ENCODE data around the gene NR1I3. TPM values are rescaled to one million over a fixed set of nuclear protein-coding genes. Genes with fewer than 3 reads are reported as not detected.

The NR1I3 gene
- total and polyA plus RNA-seq, 9 donors, result not detected

DNA sequence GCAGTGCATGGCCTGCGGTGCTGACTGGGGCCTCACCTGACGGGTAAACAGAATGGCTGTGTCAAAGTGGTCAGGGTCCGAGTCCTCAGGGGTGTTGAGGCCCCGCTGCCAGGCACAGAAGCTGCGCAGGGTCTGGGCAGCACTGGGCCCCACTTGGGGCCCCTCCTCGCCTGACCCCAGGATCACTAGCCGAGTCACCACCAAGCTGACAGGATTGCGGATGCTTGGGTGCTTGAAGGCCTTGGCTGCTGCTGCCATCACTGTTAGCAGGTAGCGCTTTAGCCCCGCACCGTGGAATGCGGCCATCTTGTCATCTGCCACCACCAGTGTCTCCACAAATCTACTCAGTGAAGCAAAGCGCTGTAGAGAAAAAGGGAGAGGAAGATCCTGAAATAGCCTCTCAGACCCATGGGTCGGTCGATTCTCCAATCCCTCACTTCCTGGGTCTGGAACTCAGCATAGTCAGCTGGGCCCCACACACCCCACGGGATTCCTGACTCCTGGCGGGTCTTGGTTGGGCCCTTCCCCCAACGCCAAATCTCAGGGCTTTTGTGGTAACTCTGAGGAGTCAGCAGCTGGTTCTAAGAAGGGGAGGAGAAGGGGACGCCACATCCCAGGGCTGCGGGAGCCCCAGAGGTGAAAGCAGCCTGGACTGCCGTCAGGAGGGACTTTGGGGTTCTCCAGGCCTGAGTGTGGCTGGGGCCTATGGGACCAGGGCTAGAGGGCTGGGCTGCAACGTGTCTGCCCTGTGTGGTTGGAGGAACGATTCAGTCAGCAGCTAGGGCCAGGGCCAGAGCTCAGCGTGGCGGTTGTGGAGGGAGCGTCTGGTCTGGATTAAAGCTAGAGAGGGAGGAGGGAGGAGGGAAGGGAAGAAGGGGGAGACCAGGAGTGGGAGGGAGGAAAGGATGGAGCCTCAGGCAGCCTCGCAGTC lies 41.2 kb downstream of the NR1I3 start:
- WGBS, 3 donors, result 41 to 50% (median 46%) methylated on average over 26 to 27 of the region's 27 CpGs
- Histone ChIP-seq H3K36me3 (no peaks in the 10 kb centered on the region), H3K4me3 (peak overlapping the region; percentile 44), H3K4me1 (ENCODE audit: insufficient read depth) (peaks cover 37% of the 10 kb centered on the region), H3K27me3 (no peaks in the 10 kb centered on the region), H3K27ac (peak overlapping the region; percentile 84 to 96), H3K9me3 (no peaks in the 10 kb centered on the region)
- TF ChIP-seq EP300 (IDR thresholded peaks at IDR 0.05) (no peak), POLR2A (IDR thresholded peaks at IDR 0.05) (no peak)
- TF ChIP-seq, protein P1, sequence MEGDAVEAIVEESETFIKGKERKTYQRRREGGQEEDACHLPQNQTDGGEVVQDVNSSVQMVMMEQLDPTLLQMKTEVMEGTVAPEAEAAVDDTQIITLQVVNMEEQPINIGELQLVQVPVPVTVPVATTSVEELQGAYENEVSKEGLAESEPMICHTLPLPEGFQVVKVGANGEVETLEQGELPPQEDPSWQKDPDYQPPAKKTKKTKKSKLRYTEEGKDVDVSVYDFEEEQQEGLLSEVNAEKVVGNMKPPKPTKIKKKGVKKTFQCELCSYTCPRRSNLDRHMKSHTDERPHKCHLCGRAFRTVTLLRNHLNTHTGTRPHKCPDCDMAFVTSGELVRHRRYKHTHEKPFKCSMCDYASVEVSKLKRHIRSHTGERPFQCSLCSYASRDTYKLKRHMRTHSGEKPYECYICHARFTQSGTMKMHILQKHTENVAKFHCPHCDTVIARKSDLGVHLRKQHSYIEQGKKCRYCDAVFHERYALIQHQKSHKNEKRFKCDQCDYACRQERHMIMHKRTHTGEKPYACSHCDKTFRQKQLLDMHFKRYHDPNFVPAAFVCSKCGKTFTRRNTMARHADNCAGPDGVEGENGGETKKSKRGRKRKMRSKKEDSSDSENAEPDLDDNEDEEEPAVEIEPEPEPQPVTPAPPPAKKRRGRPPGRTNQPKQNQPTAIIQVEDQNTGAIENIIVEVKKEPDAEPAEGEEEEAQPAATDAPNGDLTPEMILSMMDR (IDR thresholded peaks at IDR 0.05), result no peak
- intact Hi-C loops (cut with DNase I), result loop anchor here in 2 of 4 donors (10.0 kb wide), 1 partner anchor 188 kb away; no protein-coding TSS in a partner anchor
- DNase-seq, result peak in 4 of 5 donors; percentile 61 to 75 (median 66)

DNA sequence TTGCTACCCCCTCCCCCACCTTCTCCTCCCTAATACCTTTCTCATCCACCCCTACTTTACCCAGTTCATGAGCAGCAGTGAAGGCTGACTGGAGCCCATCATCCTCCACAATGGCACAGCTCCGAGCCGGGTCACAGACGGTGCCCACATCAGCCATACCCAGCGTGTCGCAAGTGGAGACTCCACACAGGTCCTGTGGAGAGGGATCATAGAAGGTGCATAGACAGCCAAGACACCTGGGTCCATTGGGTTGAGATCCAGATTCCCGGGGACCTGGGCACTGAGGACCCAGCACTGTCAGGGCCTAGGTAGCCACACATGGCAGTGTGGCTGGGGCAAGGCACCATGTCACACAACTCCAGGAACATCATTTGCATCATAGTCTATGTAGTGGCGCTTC lies 41.9 kb downstream of the NR1I3 start:
- no peak overlapping the region for H3K4me3 ChIP-seq
- H3K9me3 ChIP-seq, result no peaks in the 10 kb centered on the region
- DNase-seq, result peak in 1 of 5 donors; percentile 38
- intact Hi-C loops (cut with DNase I), result loop anchor here in 2 of 4 donors (10.0 kb wide), 1 partner anchor 189 kb away; no protein-coding TSS in a partner anchor
- no peaks in the 10 kb centered on the region for H3K36me3 ChIP-seq
- H3K27ac ChIP-seq, result peak overlapping the region; percentile 18 to 96
- no peak for TF ChIP-seq EP300 (IDR thresholded peaks at IDR 0.05)
- no peak for TF ChIP-seq POLR2A (IDR thresholded peaks at IDR 0.05)
- TF ChIP-seq, protein P1 (IDR thresholded peaks at IDR 0.05), result no peak
- H3K4me1 ChIP-seq (ENCODE audit: insufficient read depth), result peaks cover 35% of the 10 kb centered on the region
- 90 to 98% (median 93%) methylated on average over 7 of the region's 7 CpGs for WGBS, 3 donors
- no peaks in the 10 kb centered on the region for H3K27me3 ChIP-seq

DNA sequence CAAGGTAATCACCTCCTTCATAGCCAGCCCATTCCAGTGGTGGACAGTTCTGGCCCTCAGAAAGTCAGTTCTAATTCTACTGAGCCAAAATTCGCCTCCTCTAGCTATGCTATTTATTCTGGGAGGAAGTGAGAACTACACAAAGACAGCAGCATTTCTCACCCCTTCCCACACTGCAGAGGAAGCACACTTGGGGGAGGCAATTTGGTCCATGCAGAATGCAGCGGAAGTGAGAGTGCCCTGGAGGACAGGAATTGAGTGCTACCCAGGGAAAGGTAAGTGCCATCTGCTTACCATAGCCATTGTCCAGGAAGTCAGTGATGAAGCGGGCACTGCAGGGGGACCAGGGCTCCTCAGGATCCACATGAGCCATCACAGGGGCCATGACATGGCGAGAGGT lies 42.8 kb downstream of the NR1I3 start:
- 87 to 92% (median 91%) methylated on average over 4 of the region's 4 CpGs for WGBS, 3 donors

DNA sequence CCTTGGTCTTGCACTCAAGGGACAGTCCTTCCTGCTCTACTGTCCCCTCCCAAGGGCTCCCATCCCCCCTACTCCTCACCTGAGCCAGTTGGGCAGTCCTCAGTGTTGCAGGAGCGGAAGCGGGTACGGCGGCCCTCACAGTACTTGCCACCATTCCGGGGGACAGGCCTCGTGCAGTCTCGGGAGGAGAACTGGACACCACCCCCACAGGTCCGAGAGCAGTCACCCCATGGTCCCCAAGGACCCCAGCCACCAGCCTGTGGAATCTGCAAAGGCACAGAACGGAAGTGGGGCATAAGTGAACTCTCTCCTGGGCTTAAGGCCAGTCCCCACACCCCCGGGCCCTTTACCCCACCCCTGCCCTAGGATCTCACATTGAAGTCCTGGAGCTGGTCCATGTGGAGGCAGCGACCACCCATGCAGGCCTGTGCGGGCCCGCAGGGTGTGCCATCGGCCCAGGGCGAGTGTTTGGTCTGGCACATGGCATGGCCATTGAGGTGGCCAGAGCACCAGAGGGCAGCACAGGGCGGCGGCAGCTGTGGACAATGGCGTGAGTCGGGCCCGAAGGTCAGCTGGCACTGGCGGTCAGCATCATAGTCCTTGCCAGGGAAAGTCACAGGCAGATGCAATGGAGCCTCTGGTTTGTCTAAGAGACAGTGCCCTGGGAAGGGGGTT lies 44.3 kb downstream of the NR1I3 start:
- WGBS, 3 donors, result 64 to 72% (median 72%) methylated on average over 21 of the region's 21 CpGs
- intact Hi-C loops (cut with DNase I), result loop anchor here (5.0 to 10.0 kb wide), 3 partner anchors 34 to 191 kb away; partner anchors contain the start of gene TOMM40L (in 1 of the 4)
- Histone ChIP-seq H3K36me3 (no peaks in the 10 kb centered on the region), H3K4me3 (no peak overlapping the region), H3K27ac (no peak overlapping the region), H3K4me1 (ENCODE audit: insufficient read depth) (peaks cover 15% of the 10 kb centered on the region), H3K27me3 (no peaks in the 10 kb centered on the region), H3K9me3 (no peaks in the 10 kb centered on the region)
- TF ChIP-seq EP300 (IDR thresholded peaks at IDR 0.05), result no peak
- TF ChIP-seq, protein P1 (IDR thresholded peaks at IDR 0.05), result no peak
- no peak for TF ChIP-seq POLR2A (IDR thresholded peaks at IDR 0.05)
- peak in 2 of 5 donors; percentile 50 to 59 for DNase-seq

More for the DNA sequence above, 42.8 kb downstream of the NR1I3 start:
- Histone ChIP-seq H3K4me1 (ENCODE audit: insufficient read depth) (peaks cover 26% of the 10 kb centered on the region), H3K4me3 (no peak overlapping the region), H3K27me3 (no peaks in the 10 kb centered on the region), H3K36me3 (no peaks in the 10 kb centered on the region), H3K9me3 (no peaks in the 10 kb centered on the region), H3K27ac (no peak overlapping the region)
- DNase-seq, result peak in 1 of 5 donors; percentile 33
- intact Hi-C loops (cut with DNase I), result loop anchor here in 2 of 4 donors (10.0 kb wide), 1 partner anchor 190 kb away; no protein-coding TSS in a partner anchor
- TF ChIP-seq POLR2A (IDR thresholded peaks at IDR 0.05), result no peak
- TF ChIP-seq, protein P1 (IDR thresholded peaks at IDR 0.05), result no peak
- TF ChIP-seq EP300 (IDR thresholded peaks at IDR 0.05), result no peak

Measured in ovary (tissue), 9 donors.